ENCODE data around the gene DIP2C.

DNA sequence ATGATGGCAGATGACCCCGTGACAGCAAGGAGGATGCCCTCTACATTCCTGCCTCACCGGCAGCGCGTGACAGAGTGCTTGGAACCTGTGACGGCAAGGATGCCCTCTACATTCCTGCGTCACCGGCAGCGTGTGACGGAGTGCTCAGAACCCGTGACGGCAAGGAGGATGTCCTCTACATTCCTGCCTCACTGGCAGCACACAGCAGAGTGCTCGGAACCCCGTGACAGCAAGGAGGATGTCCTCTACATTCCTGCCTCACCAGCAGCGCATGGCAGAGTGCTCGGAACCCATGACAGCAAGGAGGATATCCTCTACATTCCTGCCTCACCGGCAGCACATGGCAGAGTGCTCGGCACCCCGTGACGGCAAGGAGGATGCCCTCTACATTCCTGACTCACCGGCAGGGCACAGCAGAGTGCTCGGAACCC is 231.0 kb downstream of the DIP2C start:
- TF ChIP-seq, protein P1, sequence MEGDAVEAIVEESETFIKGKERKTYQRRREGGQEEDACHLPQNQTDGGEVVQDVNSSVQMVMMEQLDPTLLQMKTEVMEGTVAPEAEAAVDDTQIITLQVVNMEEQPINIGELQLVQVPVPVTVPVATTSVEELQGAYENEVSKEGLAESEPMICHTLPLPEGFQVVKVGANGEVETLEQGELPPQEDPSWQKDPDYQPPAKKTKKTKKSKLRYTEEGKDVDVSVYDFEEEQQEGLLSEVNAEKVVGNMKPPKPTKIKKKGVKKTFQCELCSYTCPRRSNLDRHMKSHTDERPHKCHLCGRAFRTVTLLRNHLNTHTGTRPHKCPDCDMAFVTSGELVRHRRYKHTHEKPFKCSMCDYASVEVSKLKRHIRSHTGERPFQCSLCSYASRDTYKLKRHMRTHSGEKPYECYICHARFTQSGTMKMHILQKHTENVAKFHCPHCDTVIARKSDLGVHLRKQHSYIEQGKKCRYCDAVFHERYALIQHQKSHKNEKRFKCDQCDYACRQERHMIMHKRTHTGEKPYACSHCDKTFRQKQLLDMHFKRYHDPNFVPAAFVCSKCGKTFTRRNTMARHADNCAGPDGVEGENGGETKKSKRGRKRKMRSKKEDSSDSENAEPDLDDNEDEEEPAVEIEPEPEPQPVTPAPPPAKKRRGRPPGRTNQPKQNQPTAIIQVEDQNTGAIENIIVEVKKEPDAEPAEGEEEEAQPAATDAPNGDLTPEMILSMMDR (IDR thresholded peaks at IDR 0.05), result no peak
- TF ChIP-seq POLR2A (IDR thresholded peaks at IDR 0.05), result no peak

All from testis (tissue), 2 donors.